ENCODE results near the gene RNLS.

Gene RNLS

GRCh38 chr10:88230251-88230650, 352.9 kb downstream of the RNLS start:
- no peak for DNase-seq (ENCODE audit: low spot score)

- no peak for DNase-seq (ENCODE audit: low spot score)
Measured at GRCh38 chr10:88228130-88228529, 355.0 kb downstream of the RNLS start.

- no peak for DNase-seq (ENCODE audit: low spot score)
Measured at GRCh38 chr10:88227342-88228018, 355.6 kb downstream of the RNLS start.

- no peak for DNase-seq (ENCODE audit: low spot score)
Measured at GRCh38 chr10:88226891-88227290, 356.2 kb downstream of the RNLS start.

DNA sequence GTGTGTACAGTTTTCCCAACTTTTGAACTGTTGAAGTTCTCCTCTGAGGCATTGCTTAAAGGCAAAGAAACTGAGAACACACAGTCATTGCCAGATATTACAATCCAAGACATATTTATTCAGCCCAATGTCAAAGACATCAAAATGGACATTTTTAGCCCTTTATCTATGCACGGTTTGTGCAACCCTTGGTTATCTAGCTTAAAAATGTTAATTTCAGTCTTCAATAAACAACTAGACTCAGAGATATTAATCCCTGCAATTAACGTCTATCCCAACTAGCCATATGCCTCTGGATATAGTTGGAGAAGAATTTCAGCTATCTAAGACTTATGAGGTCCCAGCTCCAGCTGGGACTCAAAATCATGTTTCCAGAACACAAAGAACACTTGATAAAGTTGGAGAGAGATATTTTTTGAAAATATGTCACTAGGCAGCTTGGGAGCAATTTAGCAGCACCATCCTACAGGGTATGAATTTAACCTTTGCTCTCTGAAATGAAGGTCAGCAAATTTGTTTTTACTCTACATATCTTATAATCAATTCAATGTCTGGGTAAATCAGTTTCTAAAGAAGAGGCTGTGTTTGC, 357.0 kb downstream of the RNLS start:
- no peak for DNase-seq (ENCODE audit: low spot score)
